Epithelial cell of esophagus (primary cell): ENCODE results near the gene EIF4E1B.

Source experiments
- DNase-seq: peaks from one replicate; pipeline ENCODE4 v3.0.0; 2010; ENCODE audit warnings: low read depth
- H3K4me3 ChIP-seq: 2 replicates; pipeline ENCODE4 v1.5.1; 2011; ENCODE audit warnings: mild to moderate bottlenecking, low read length, control low read depth
- CTCF ChIP-seq: IDR thresholded peaks from 2 replicates; pipeline ENCODE4 v1.5.1; 2011; ENCODE audit warnings: low read depth, mild to moderate bottlenecking, low read length, control low read depth, inconsistent platforms; ENCODE audit not compliant: insufficient read depth; ENCODE audit errors: missing control alignments

Gene EIF4E1B

GRCh38 chr5:176626876-176627236 is 3.6 kb upstream of the EIF4E1B start:
- TF ChIP-seq CTCF, result no peak
- H3K4me3 ChIP-seq, result no peak overlapping the region
- DNase-seq, result no peak

- TF ChIP-seq CTCF, result no peak
- no peak for DNase-seq
- H3K4me3 ChIP-seq, result no peak overlapping the region
These were observed 2.9 kb upstream of the EIF4E1B start for GRCh38 chr5:176627582-176627981.

GRCh38 chr5:176628406-176629228 is 1.9 kb upstream of the EIF4E1B start:
- no peak for DNase-seq
- TF ChIP-seq CTCF, result no peak
- H3K4me3 ChIP-seq, result no peak overlapping the region

- no peak for DNase-seq
- TF ChIP-seq CTCF, result no peak
- H3K4me3 ChIP-seq, result no peak overlapping the region
These were observed 1.1 kb upstream of the EIF4E1B start for GRCh38 chr5:176629317-176629852.

- TF ChIP-seq CTCF, result no peak
- no peak overlapping the region for H3K4me3 ChIP-seq
- DNase-seq, result no peak
These were observed 277 bp downstream of the EIF4E1B start for GRCh38 chr5:176630681-176631222.

GRCh38 chr5:176631383-176632200 is 1.1 kb downstream of the EIF4E1B start:
- no peak for DNase-seq
- H3K4me3 ChIP-seq, result no peak overlapping the region
- TF ChIP-seq CTCF, result no peak
